ENCODE results near the gene FUT9.
A peak's percentile ranks its signal among the peaks of the same experiment; 100 is the strongest.

Gene FUT9

DNA sequence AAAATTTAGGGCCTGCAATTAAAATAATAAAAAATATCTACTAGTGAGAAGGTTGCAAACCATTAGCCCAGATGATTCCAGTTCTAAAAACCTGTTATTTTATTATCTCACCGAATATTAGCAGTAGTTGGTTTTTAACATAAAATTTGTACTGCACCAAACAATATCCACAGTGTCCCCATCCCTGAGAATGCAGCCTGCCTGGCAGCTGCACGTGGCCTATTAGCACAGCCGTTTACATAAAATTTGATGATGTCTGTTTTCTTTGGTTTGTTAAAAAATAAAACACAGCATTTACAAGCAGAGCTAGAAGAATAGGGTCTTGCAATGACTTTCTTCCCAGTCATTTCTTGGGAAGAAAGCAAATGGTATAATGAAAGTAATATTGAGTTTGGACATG lies 58.2 kb downstream of the FUT9 start:
- no peak for DNase-seq

- no peak for DNase-seq
These were observed 60.1 kb downstream of the FUT9 start for GRCh38 chr6:96075826-96076225.

DNA sequence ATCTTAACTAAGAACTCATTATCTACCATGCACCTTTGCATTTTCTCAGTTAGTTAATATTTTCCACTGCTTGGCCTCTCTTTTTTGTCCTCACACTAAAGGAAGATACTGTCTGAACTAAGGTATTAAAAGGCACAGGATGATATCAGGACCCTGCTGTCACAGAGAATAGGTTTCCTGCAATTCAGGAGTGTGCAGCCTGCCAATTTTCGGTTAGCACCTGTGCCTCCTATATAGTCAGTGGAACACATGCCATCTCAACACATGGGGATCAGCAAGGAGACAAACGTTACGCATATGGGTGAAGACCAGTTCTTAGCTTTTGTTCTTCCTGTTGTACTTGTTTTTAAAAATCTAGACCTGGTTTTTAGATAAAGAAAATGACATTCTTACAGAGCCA lies 71.0 kb downstream of the FUT9 start:
- DNase-seq, result no peak

GRCh38 chr6:96089173-96089572 lies 73.4 kb downstream of the FUT9 start:
- no peak for DNase-seq

GRCh38 chr6:96094077-96094476 lies 78.3 kb downstream of the FUT9 start:
- no peak for DNase-seq

DNA sequence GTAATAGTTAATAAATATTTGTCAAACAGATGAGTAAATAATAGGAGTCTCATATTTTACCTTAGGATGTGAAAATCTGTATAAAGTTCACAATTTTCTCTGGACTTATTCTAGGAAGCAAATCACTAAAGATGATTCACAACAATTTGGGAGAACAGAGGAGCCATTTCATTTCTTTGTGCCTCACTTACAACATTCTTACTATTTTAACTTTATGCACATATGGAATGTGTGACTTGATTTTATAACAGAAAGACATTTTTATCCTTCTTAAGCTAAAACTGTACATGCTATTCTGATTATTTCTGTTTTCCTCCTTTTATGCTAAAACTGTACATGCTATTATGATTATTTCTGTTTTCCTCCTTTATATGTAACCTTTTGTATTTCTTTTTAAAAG lies 83.3 kb downstream of the FUT9 start:
- no peak for DNase-seq

- no peak for DNase-seq
These were observed 85.8 kb downstream of the FUT9 start for GRCh38 chr6:96101564-96101963.

DNA sequence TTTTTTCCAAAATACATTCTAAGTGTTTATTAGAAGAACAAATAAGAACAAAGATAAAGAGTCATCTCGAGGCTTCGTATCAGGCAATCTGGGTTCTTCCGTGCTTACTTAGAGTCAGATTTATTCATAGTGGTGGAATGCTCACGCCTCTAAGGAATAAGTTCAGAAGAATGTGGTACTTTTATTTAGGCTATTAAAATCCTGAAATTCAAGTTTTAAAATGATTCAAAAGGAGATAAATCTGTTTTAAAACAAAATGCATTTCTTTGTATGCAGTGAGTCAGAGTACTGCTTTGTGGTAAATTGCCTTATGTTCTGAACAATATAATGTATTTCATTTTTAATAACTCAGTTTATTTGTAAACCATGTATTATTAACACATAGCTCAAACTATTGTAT lies 89.1 kb downstream of the FUT9 start:
- no peak for DNase-seq

DNA sequence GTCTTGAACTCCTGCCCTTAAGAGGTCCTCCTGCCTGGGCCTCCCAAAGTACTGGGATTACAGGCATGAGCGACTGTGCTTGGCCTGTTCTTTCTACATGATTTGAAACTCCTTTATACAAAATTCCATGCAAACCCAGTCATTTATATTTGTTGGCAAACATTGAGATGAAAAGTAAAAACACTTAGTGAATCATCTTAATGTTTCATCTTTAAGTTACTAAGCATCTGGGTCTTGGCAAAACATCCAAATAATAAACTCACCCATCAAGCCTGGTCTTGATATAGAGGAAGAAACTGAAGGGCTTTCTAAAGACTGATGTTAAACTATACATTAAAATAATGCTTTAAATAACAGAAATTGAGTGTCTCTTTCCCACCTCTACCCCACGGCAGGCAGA lies 95.1 kb downstream of the FUT9 start:
- DNase-seq, result no peak

DNA sequence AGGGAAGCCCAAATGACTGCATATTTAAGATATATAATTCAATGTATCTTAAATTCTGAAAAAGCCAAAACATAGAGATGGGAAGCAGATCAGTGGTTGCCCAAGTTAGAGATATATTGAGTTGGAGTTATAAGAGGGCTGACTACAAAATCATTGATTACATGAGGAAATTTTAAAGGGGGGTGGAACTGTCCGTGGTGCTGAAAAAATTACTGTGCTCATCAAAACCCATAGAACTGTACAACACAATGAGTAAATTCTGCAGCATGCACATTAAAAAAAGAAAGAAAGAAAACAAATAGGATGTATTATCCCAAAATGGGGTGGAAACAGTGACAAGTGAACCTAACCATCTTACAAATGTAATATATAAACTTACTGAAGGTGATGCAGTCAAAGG lies 100.9 kb downstream of the FUT9 start:
- no peak for DNase-seq

DNA sequence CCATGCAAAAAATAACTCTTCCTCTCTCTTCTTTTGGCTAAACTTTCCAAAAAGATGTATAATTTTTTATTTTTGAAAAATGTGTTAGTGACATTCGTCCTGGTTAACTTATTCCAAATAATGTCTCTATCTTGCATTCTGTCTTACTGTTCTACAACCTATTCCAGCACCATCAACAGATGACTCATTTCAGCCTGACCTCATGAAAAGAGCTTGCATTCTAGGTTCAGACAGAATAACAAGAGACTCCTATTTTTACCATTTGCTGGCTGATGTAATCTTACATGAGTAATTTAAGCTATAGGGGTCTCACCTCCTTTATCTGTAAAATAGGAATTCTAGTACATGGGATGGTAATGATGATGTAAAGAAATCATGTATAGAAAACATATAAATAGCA lies 109.0 kb downstream of the FUT9 start:
- DNase-seq, result no peak

GRCh38 chr6:96138406-96138805 lies 122.6 kb downstream of the FUT9 start:
- DNase-seq, result no peak

DNA sequence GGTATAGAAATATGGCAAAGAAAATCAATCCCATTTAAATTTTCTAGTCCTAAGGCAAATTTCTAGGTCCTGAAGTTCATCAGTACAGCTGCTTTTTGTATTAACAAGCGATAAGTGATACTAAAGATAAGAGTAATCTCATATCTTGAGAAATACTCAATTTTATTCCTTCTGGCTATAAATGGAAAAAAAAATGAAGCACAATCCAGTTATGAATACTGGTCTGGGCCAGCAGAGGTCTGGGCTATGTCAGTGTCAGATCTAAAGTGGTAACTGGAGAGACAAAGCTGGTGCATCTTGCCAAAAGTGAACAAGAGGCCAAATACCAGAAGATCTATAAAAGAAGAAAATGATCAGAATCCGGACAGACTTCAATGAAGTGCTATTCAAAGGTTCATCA lies 126.4 kb downstream of the FUT9 start:
- DNase-seq, result no peak

DNA sequence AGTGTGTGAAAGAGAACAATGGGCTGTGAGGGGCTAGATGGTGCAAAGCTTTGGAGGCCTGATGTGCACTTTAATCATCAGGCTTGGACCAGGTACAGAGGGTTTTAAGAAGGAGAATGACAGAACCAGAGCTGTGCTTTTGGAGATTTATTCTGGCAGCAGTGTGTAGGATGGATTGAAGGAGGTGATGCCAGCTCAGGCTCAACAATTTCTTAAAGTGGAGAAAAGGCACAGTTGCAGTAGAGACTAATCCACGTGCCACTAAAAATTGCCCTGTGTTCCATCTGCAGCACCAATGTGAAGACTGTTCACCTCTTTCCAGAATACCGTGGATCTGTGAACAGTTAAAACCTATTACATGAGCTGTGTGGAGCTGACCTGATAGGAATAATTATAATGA lies 134.7 kb downstream of the FUT9 start:
- no peak for DNase-seq

DNA sequence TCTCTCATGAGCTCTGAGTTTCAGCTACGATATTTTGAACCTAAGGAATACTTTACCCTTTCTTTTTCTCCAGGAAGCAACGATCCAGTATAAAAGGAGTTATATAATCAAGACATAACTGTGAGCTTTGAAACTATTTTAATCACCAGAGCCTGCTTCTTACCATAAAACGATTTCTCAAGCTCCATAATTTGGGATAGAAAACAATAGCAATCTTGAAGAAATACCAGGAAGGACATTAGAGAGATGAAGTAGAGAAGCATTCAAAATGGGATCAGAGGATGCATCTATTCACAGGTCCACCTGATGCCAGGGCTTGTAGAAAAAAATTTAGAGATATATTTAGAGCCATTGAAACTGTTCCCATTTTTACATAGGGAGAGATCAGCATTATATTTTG lies 135.9 kb downstream of the FUT9 start:
- DNase-seq, result no peak

- no peak for DNase-seq
These were observed 136.4 kb downstream of the FUT9 start for GRCh38 chr6:96152114-96152708.

GRCh38 chr6:96153775-96154174 lies 138.0 kb downstream of the FUT9 start:
- DNase-seq, result peak; percentile 18

DNA sequence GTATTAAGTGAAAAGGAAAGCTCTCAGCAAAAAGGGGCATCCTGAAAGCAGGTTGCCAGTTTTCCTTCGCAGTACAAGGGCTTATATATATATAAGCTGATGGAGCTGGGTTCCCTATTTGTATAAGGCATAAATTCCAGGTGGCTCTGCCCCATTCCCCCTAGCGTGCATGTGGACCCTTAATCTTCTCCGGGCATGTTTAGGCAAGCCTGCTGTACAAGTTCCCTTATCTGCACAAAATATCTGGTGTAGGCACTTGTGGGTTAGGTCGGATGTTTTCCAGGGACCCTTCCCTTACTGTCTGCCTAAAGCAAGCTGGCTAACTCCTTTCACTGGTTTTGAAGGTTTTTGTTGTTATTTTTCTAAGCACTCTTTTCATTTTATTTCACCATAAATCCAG lies 140.7 kb downstream of the FUT9 start:
- peak; percentile 73 for DNase-seq

DNA sequence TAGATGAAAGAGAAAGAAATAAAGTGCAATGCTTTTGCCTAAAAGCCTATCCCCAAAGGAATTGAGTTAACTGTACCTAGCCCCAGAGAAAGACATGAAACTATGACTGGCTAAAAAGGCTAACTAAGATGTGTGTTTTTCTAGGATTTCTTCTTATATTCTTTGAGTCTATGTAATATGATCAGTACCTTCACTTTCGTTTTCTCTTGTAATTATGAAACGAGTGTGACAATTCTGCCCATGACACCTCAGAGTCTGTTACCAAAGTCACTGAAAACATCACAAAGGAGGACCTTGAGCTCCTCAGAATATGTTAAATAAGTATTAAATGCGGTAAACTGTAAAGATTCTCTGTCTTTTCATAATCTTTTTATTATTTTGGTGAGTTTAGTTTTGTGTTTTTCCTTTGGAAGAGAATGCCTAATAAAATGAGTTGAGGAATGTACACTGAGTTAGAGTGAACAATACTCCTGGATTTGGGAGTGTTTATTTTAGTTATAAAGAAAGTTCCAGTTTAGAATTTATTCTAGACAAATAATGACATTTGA lies 141.3 kb downstream of the FUT9 start:
- no peak for DNase-seq

DNA sequence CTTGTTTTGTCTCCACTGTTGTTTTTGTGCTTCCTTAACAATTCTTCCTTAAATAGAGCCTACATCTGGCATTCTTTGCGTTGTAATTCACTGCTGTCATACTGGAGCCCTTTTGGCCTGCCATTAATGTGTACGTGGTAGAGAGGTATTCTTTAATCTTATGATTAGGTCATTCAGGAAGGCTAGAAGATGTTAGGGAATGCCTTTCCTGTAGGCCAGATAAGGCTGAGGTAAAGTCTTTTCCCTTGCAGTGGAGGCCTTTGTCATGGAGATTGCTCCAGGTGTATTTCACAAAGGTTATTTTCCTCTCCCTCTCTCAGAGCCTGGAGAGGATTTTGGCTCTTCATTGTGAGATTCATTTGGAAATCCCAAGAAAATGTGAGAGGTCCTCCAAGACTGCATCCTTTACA lies 146.9 kb downstream of the FUT9 start:
- DNase-seq, result no peak

DNA sequence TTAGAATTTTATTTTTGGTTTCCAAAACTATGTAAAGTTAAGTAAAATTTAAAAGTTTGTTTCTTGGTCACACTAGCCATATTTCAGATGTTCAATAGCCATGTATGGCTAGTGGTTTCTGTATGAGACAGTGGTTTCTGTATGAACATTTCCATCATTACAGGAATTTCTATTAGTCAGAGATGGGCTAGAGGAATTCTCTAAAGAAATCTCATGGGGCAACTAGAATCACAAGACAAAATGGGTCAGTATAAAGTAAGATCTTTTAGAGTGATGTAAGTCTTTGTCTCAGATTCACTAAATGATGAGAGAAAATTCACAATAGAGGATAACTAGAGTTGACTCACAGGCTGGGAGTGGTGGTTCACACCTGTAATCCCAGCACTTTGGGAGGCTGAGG lies 149.0 kb downstream of the FUT9 start:
- no peak for DNase-seq

- DNase-seq, result no peak
These were observed 155.3 kb downstream of the FUT9 start for GRCh38 chr6:96171112-96171511.

DNA sequence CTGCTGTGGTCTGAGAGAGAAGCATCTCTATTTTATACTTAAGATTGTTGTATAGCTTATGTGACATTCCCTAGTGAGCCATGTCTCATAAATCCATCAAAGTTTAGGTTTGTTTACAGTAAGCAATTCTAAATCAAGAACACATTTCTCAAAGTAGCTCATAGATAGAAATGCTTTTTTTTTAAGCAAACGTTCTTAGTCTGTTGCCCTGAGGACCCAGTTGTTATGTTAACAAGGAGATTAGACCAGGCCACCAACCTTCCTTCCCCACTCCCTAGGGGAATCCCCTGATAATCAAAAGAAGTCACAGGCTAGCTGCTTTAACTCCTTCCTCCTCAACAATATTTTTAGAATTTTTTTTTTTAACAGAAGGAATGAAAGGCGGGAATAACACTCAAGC lies 169.0 kb downstream of the FUT9 start:
- no peak for DNase-seq

GRCh38 chr6:96186094-96186493 lies 170.3 kb downstream of the FUT9 start:
- no peak for DNase-seq

DNA sequence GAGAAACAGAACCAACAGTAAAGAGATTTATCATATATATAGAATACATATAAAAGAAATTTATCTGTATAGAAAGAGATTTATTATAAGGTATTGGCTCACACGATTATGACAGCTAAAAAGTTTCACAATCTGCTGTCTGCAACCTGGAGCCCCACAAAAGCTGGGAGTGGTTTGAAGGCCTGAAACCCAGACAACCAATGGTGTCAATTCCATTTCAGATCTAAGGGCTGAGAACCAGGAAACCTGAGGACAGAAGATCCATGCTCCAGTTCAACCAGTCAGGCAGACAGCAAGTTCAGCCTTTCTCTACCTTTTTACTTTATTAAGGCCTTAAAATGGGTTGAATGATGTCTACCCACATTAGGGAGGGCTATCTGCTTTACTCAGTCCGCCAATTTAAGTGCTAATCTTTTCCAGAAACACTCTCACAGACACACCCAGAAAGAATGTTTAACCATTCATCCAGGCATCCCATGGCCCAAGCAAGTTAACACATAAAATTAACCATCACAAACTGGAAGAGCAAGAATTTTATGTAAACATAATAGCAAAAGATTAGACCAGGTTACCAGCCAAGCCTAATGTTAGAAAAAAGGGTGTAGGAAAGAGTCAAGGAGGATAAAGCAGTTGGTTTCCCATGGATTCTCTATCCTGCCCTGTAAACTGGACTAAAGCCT lies 170.9 kb downstream of the FUT9 start:
- no peak for DNase-seq

All from NCI-H1105 treated with DMSO at 0.1 percent for 48 hours (cell line).